Astrocyte of the cerebellum (primary cell): ENCODE measurements around the gene FAM53B.

ENCODE experiments used
- DNase-seq: peaks from one replicate; pipeline ENCODE4 v3.0.0-alpha.2; 2011; ENCODE audit warnings: low read depth
- H3K4me3 ChIP-seq: 2 replicates; pipeline ENCODE4 v1.5.1; 2011; ENCODE audit warnings: mild to moderate bottlenecking, low read depth, low read length, moderate library complexity
- CTCF ChIP-seq: IDR thresholded peaks from 2 replicates; pipeline ENCODE4 v1.5.1; 2012; ENCODE audit warnings: low read length, low read depth, moderate library complexity, mild to moderate bottlenecking; ENCODE audit errors: missing control alignments
- in situ Hi-C: cut with HindIII; loops from 2 replicates; pipeline ENCODE4 v1.10.0; 2017; ENCODE audit warnings: low sequenced_read_pairs

The FAM53B gene

GRCh38 chr10:124709861-124710260 is 34.3 kb downstream of the FAM53B start:
- no peak overlapping the region for H3K4me3 ChIP-seq
- in situ Hi-C loops, result no loop called here
- no peak for DNase-seq
- TF ChIP-seq CTCF, result no peak

DNA sequence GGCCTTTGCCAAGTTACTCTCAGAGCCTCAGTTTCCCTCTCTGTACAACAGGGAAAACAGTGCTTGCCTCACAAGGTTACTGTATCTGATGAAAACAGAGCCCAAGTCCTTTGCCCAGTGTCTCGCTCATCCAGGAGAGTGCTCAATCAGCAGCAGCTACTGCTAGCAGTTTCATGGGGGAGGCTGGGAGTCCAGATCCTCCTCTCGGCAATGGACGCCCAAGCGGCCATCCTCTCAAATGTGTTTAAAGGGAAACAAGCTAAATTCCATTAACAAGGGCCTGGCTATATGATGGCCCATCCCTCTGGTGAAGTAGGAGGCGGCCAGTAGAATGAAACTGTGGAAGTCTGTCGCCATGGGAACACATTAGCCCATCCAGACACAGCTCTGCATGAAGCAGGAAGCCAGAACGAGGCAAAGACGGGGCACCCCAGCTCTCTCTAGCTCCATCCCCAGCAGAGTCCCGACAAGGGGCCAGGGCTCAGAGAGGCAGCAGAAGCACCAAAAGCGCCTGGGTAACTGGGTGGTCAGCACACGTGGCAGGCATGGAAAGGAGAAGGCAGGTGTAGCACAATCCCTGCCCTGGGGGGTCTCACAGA is 35.2 kb downstream of the FAM53B start:
- H3K4me3 ChIP-seq, result no peak overlapping the region
- DNase-seq, result no peak
- in situ Hi-C loops, result no loop called here
- no peak for TF ChIP-seq CTCF

DNA sequence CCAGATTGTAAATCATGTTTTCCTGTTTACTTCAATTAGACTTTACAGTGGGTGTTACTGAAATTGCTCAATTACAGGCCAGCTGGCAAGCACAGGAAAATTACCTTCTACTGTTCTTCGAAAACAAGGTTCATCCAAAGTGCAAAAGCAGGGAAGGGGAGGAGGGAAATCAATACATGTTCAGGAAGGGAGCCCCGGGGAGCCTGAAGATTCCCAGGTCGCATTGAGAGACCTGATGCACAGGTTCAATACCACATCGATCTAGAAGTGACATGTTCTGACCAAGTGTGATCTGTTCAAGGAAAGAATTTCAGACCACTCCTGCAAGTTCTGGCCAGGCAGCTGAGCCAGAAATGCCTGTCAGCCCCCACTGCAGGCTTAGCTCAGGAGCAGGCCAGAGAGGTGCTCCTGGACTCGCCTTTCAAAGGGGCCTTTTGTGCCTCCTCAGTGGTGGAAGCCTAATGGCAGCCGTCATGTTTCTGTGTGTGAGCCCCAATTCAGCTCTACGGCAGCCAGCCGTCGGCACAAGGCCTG is 35.9 kb downstream of the FAM53B start:
- in situ Hi-C loops, result no loop called here
- H3K4me3 ChIP-seq, result no peak overlapping the region
- TF ChIP-seq CTCF, result no peak
- no peak for DNase-seq

GRCh38 chr10:124707551-124707950 is 36.6 kb downstream of the FAM53B start:
- H3K4me3 ChIP-seq, result no peak overlapping the region
- in situ Hi-C loops, result no loop called here
- TF ChIP-seq CTCF, result no peak
- no peak for DNase-seq

- no peak overlapping the region for H3K4me3 ChIP-seq
- no peak for TF ChIP-seq CTCF
- in situ Hi-C loops, result no loop called here
- no peak for DNase-seq
Measured at GRCh38 chr10:124707144-124707467, 37.1 kb downstream of the FAM53B start.

- no peak for TF ChIP-seq CTCF
- in situ Hi-C loops, result no loop called here
- no peak for DNase-seq
- H3K4me3 ChIP-seq, result no peak overlapping the region
Measured at GRCh38 chr10:124706462-124707143, 37.6 kb downstream of the FAM53B start.
